DND-41 (cell line): ENCODE results near the gene SHROOM2.

ENCODE experiments used
- ATAC-seq: fragments of 200-7000 bp; cut with Tn5 transposase; 3 replicates; pipeline ENCODE4 v1.9.1; 2021; ENCODE audit warnings: low read depth; ENCODE audit not compliant: insufficient read depth
- DNase-seq: peaks from one replicate; pipeline ENCODE4 v3.0.0-alpha.2; 2020
- H2AFZ ChIP-seq: 2 replicates; pipeline ENCODE4 v1.6.0; 2012; ENCODE audit warnings: low read depth, low read length
- H3K27ac ChIP-seq: 2 replicates; pipeline ENCODE4 v1.5.1; 2012; ENCODE audit warnings: low read length, inconsistent platforms
- H3K27me3 ChIP-seq: fragments of 200-600 bp; sonication (generic); 2 replicates; pipeline ENCODE4 v1.6.0; 2012; ENCODE audit warnings: low read length, mild to moderate bottlenecking, inconsistent platforms; ENCODE audit not compliant: insufficient read depth, poor library complexity
- H3K36me3 ChIP-seq: 2 replicates; pipeline ENCODE4 v1.5.1; 2012; ENCODE audit warnings: low read length, inconsistent platforms; ENCODE audit not compliant: insufficient read depth
- H3K4me1 ChIP-seq: 2 replicates; pipeline ENCODE4 v1.5.1; 2012; ENCODE audit warnings: mild to moderate bottlenecking, low read length; ENCODE audit not compliant: insufficient read depth
- H3K4me2 ChIP-seq: 2 replicates; pipeline ENCODE4 v1.6.0; 2012; ENCODE audit warnings: mild to moderate bottlenecking, moderate library complexity, low read length, inconsistent platforms; ENCODE audit not compliant: insufficient read depth
- H3K4me3 ChIP-seq, 2 experiments: fragments of 200-600 bp in 1 of 2; shearing (Covaris generic) in 1 of 2; 2 replicates each; pipeline ENCODE4 v1.5.1; 2012 to 2016; ENCODE audit warnings: inconsistent platforms in 2 of 2, low read length in 2 of 2, mild to moderate bottlenecking in 2 of 2, low read depth in 1 of 2, moderate library complexity in 1 of 2
- H3K79me2 ChIP-seq: 2 replicates; pipeline ENCODE4 v1.6.0; 2012; ENCODE audit warnings: low read length, inconsistent platforms; ENCODE audit not compliant: insufficient read depth
- H3K9ac ChIP-seq: 2 replicates; pipeline ENCODE4 v1.6.0; 2012; ENCODE audit warnings: low read depth, mild to moderate bottlenecking, inconsistent platforms, low read length, moderate library complexity
- H3K9me3 ChIP-seq: 2 replicates; pipeline ENCODE4 v1.5.1; 2012; ENCODE audit warnings: low read length, moderate library complexity, mild to moderate bottlenecking, inconsistent platforms; ENCODE audit not compliant: insufficient read depth, severe bottlenecking
- H4K20me1 ChIP-seq: 2 replicates; pipeline ENCODE4 v1.6.0; 2012; ENCODE audit warnings: low read length; ENCODE audit not compliant: insufficient read depth
- EZH2 ChIP-seq: IDR thresholded peaks from 3 replicates; pipeline ENCODE4 v1.6.1; 2012; ENCODE audit warnings: borderline replicate concordance, low read depth, mild to moderate bottlenecking, moderate library complexity, low read length, inconsistent platforms; ENCODE audit not compliant: severe bottlenecking
- TF ChIP-seq, protein P1 (sequence below): IDR thresholded peaks from 2 replicates; pipeline ENCODE4 v1.5.1; 2012; ENCODE audit warnings: borderline replicate concordance, low read length, moderate library complexity, mild to moderate bottlenecking; ENCODE audit not compliant: poor library complexity, severe bottlenecking; ENCODE audit errors: extremely low read depth

SHROOM2 gene

DNA sequence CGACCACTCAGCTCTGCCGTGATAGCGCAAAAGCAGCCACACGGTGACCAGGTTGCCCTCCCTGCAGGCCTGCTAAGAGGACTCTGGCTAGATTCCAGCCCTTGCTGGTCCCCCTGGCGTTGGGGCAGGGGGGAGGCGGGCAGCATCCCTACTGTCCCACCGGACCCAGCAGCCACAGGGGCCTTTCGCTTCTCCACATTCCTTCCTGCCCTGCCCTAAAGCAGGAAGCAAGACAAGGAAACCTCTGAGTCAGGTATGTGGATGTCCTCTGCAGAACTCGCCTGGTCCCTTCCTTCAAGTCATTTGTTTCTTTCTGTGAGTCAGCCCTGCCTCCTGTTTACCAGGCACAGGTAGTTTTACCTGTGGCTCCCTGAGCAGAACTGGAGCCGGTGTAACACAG is 120.7 kb downstream of the SHROOM2 start:
- H3K9ac ChIP-seq: no peak overlapping the region
- ATAC-seq (no peak), DNase-seq (no peak)
- H3K4me1 ChIP-seq: no peaks in the 10 kb centered on the region
- no peak overlapping the region for H3K27ac ChIP-seq
- H2AFZ ChIP-seq: no peak overlapping the region
- H3K4me2 ChIP-seq: no peak overlapping the region
- no peak overlapping the region for H3K4me3 ChIP-seq
- no peak for TF ChIP-seq EZH2
- TF ChIP-seq, protein P1, sequence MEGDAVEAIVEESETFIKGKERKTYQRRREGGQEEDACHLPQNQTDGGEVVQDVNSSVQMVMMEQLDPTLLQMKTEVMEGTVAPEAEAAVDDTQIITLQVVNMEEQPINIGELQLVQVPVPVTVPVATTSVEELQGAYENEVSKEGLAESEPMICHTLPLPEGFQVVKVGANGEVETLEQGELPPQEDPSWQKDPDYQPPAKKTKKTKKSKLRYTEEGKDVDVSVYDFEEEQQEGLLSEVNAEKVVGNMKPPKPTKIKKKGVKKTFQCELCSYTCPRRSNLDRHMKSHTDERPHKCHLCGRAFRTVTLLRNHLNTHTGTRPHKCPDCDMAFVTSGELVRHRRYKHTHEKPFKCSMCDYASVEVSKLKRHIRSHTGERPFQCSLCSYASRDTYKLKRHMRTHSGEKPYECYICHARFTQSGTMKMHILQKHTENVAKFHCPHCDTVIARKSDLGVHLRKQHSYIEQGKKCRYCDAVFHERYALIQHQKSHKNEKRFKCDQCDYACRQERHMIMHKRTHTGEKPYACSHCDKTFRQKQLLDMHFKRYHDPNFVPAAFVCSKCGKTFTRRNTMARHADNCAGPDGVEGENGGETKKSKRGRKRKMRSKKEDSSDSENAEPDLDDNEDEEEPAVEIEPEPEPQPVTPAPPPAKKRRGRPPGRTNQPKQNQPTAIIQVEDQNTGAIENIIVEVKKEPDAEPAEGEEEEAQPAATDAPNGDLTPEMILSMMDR: no peak
- no peaks in the 10 kb centered on the region for H3K9me3 ChIP-seq
- H3K27me3 ChIP-seq: no peaks in the 10 kb centered on the region
- H3K79me2 ChIP-seq: no peaks in the 10 kb centered on the region
- no peaks in the 10 kb centered on the region for H3K36me3 ChIP-seq
- H4K20me1 ChIP-seq: no peaks in the 10 kb centered on the region

DNA sequence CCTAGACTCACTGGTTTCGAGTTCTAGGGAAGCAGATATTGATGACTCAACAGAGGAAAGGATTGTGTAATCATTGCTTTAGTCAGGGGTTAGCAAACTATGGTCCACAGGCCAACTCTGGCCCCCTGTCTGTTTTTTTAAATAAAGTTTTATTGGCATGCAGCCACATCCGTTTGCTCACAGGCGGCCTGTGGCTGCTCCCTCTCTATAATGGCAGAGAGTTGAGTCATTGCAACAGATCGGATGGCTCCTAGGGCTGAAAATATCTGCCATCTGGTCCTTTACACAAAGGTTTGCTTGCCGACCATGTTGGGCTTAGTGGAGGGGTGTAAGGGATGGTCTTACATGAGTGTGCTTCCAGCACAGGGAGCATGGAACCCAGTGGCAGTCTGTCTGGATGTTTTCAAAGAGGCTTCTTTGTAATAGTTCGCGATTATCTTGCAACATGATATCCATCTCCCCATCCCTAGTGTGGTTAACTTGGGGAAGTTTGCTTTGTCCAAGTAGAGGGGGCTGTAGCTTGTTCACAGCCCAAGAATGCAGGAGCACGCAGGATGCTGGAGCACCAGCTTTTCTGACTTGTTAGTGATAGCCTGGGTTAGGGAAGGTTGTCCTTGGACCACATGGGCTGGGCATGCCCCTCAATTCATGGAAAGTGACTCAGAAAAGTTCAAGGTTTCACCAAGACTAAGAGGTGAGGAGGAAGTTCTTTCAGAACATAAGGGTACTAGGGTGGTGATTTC is 121.6 kb downstream of the SHROOM2 start:
- Histone ChIP-seq H4K20me1 (no peaks in the 10 kb centered on the region), H3K27me3 (no peaks in the 10 kb centered on the region), H3K4me3 (no peak overlapping the region), H3K27ac (no peak overlapping the region), H3K9me3 (no peaks in the 10 kb centered on the region), H3K4me1 (no peaks in the 10 kb centered on the region), H2AFZ (no peak overlapping the region), H3K4me2 (no peak overlapping the region), H3K9ac (no peak overlapping the region), H3K36me3 (no peaks in the 10 kb centered on the region), H3K79me2 (no peaks in the 10 kb centered on the region)
- DNase-seq (no peak), ATAC-seq (no peak)
- TF ChIP-seq, protein P1: no peak
- TF ChIP-seq EZH2: no peak

DNA sequence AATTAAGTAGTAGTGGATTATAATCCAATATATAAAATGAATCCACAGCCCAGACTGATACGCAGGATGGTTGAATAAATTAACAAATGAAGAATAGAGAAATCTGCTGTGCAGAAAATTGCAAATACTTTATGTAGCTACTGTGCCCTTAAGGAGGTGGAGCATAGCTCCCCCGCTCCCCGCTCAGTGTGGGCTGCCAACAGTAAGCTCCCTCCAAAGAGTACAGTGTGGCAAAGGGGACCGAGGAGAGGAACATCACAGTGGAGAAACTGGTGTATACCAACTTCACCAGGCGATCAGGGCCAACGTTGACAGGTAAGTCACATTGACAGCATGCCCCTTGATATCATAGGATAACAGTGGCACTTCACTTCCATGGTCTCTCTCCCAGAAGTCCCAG is 123.0 kb downstream of the SHROOM2 start:
- TF ChIP-seq, protein P1: no peak
- no peak for TF ChIP-seq EZH2
- no peaks in the 10 kb centered on the region for H4K20me1 ChIP-seq
- H2AFZ ChIP-seq: no peak overlapping the region
- no peak overlapping the region for H3K27ac ChIP-seq
- H3K9ac ChIP-seq: no peak overlapping the region
- ATAC-seq: no peak
- no peaks in the 10 kb centered on the region for H3K27me3 ChIP-seq
- H3K79me2 ChIP-seq: no peaks in the 10 kb centered on the region
- no peak overlapping the region for H3K4me2 ChIP-seq
- H3K4me1 ChIP-seq: no peaks in the 10 kb centered on the region
- no peak overlapping the region for H3K4me3 ChIP-seq
- DNase-seq: no peak
- no peaks in the 10 kb centered on the region for H3K9me3 ChIP-seq
- H3K36me3 ChIP-seq: no peaks in the 10 kb centered on the region
